Common myeloid progenitor, CD34-positive (primary cell): ENCODE data around the gene DGKG.

ENCODE experiments used
- CTCF ChIA-PET: fragments of 350-600 bp; sonication (Branson Sonifier 250); formaldehyde crosslinking; loops from one replicate; lab custom pipeline; 2021; ENCODE audit warnings: antibody characterized with exemption; lab: Charles Lee
- POLR2A ChIA-PET: fragments of 350-600 bp; sonication (Branson Sonifier 250); formaldehyde crosslinking; loops from one replicate; lab custom pipeline; 2021; ENCODE audit warnings: antibody characterized with exemption; lab: Charles Lee
- DNase-seq, 3 donors: peaks; one replicate each; pipeline versions ENCODE4 v3.0.0 to v3.0.0-alpha.2; 2013
- H3K27ac ChIP-seq, 2 experiments: 1 replicate in 1 of 2; 2 replicates in 1 of 2; pipeline ENCODE4 v1.7.0; 2013; ENCODE audit warnings: inconsistent platforms in 2 of 2, low read length in 2 of 2, mild to moderate bottlenecking in 2 of 2, low read depth in 1 of 2, moderate library complexity in 1 of 2; ENCODE audit not compliant: severe bottlenecking in 2 of 2, insufficient read depth in 1 of 2, poor library complexity in 1 of 2
- H3K27me3 ChIP-seq, 5 experiments: replicated peaks in 2 of 5; 1 replicate in 3 of 5; 2 replicates in 2 of 5; pipeline versions ENCODE4 v1.6.1 to v1.7.0; 2013; ENCODE audit warnings: low read length in 4 of 5, mild to moderate bottlenecking in 2 of 5, moderate library complexity in 2 of 5, inconsistent platforms in 1 of 5; ENCODE audit not compliant: insufficient read depth in 5 of 5, control insufficient read depth in 4 of 5
- H3K36me3 ChIP-seq, 4 experiments: 1 replicate in 2 of 4; 2 replicates in 2 of 4; pipeline versions ENCODE4 v1.6.1 to v1.7.0; 2013; ENCODE audit warnings: low read length in 3 of 4, control low read depth in 1 of 4, mild to moderate bottlenecking in 1 of 4; ENCODE audit not compliant: control insufficient read depth in 4 of 4, insufficient read depth in 4 of 4
- H3K4me1 ChIP-seq, 4 experiments: 1 replicate in 3 of 4; 2 replicates in 1 of 4; pipeline versions ENCODE4 v1.6.1 to v1.7.1; 2013; ENCODE audit warnings: low read length in 3 of 4, mild to moderate bottlenecking in 3 of 4, control low read depth in 1 of 4, inconsistent platforms in 1 of 4, moderate library complexity in 1 of 4; ENCODE audit not compliant: control insufficient read depth in 4 of 4, insufficient read depth in 4 of 4; ENCODE audit errors: control extremely low read depth in 1 of 4
- H3K4me3 ChIP-seq, 7 experiments: 1 replicate in 4 of 7; 2 replicates in 3 of 7; pipeline versions ENCODE4 v1.5.1 to v1.7.0; 2013; ENCODE audit warnings: mild to moderate bottlenecking in 7 of 7, low read length in 6 of 7, moderate library complexity in 6 of 7, inconsistent platforms in 2 of 7, low read depth in 2 of 7, control low read depth in 1 of 7; ENCODE audit not compliant: insufficient read depth in 4 of 7, control insufficient read depth in 1 of 7; ENCODE audit errors: extremely low read depth in 1 of 7
- H3K9me3 ChIP-seq, 5 experiments: 1 replicate in 4 of 5; 2 replicates in 1 of 5; pipeline versions ENCODE4 v1.6.1 to v1.7.1; 2013; ENCODE audit warnings: low read length in 4 of 5, mild to moderate bottlenecking in 2 of 5, inconsistent platforms in 1 of 5, low read depth in 1 of 5, moderate library complexity in 1 of 5; ENCODE audit not compliant: control insufficient read depth in 4 of 5, insufficient read depth in 2 of 5; ENCODE audit errors: control extremely low read depth in 1 of 5
- WGBS: methylation state at CpG from one replicate; pipeline ENCODE4 v1.1.5; 2013; ENCODE audit not compliant: insufficient coverage; 5-methylcytosine and 5-hydroxymethylcytosine counted together

The DGKG gene

GRCh38 chr3:186184021-186184420 is 178.0 kb downstream of the DGKG start:
- no peaks in the 10 kb centered on the region for H3K36me3 ChIP-seq
- no peak overlapping the region for H3K4me3 ChIP-seq
- ChIA-PET POLR2A (interaction anchor here (0.6 kb wide), 1 partner anchor 10 kb away, joined by 4 read pairs; no protein-coding TSS in a partner anchor), CTCF (interaction anchor here (1.1 to 1.8 kb wide), 2 partner anchors 9 kb away, joined by 3 to 5 read pairs; no protein-coding TSS in a partner anchor)
- no peaks in the 10 kb centered on the region for H3K27me3 ChIP-seq
- no peak for DNase-seq
- no CpG with 5 or more reads among the region's 2 CpGs for WGBS
- peaks cover 5 to 30% (median 12%) of the 10 kb centered on the region in 4 experiments for H3K4me1 ChIP-seq
- H3K27ac ChIP-seq: no peak overlapping the region
- no peaks in the 10 kb centered on the region for H3K9me3 ChIP-seq

DNA sequence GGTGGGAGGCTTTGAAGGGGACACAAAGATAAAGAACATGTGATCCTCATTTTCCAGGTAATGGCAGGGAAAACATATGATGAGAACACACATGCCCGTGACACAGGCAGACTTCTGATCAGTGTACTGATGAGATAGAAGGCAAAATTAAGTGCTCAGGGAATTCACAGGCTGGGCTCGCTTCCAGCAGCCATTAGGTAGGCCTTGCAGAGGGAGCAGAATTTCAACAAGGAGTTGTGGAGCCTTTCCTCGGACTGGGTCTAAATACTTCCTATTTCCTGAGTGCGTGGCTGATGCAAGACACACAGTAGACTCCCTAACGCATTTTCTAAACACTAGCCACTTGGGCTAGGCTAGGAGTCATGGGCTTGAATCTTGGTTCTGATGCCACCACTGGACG is 179.2 kb downstream of the DGKG start:
- no peaks in the 10 kb centered on the region for H3K36me3 ChIP-seq
- H3K9me3 ChIP-seq: peaks cover 0 to 3% (median 0%) of the 10 kb centered on the region in 5 experiments
- H3K4me1 ChIP-seq: peaks cover 5 to 30% (median 12%) of the 10 kb centered on the region in 4 experiments
- no peaks in the 10 kb centered on the region for H3K27me3 ChIP-seq
- CTCF ChIA-PET: no interaction called here
- 91% methylated on average over 5 of the region's 6 CpGs for WGBS
- H3K4me3 ChIP-seq: no peak overlapping the region
- POLR2A ChIA-PET: no interaction called here
- no peak overlapping the region for H3K27ac ChIP-seq
- no peak for DNase-seq

GRCh38 chr3:186181901-186182300 is 180.1 kb downstream of the DGKG start:
- no peak for DNase-seq
- CTCF ChIA-PET: interaction anchor here (0.6 to 0.7 kb wide), 2 partner anchors 72 to 169 kb away, joined by 3 read pairs; no protein-coding TSS in a partner anchor
- no peaks in the 10 kb centered on the region for H3K36me3 ChIP-seq
- 100% methylated on average over 2 of the region's 2 CpGs for WGBS
- no peak overlapping the region for H3K27ac ChIP-seq
- no peak overlapping the region for H3K4me3 ChIP-seq
- H3K9me3 ChIP-seq: peaks cover 0 to 3% (median 0%) of the 10 kb centered on the region in 5 experiments
- peaks cover 5 to 30% (median 12%) of the 10 kb centered on the region in 4 experiments for H3K4me1 ChIP-seq
- H3K27me3 ChIP-seq: no peaks in the 10 kb centered on the region
- POLR2A ChIA-PET: no interaction called here

- H3K36me3 ChIP-seq: no peaks in the 10 kb centered on the region
- CTCF ChIA-PET: interaction anchor here (1.0 to 1.3 kb wide), 2 partner anchors 10 to 62 kb away, joined by 3 read pairs; no protein-coding TSS in a partner anchor
- peaks cover 0 to 3% (median 0%) of the 10 kb centered on the region in 5 experiments for H3K9me3 ChIP-seq
- POLR2A ChIA-PET: no interaction called here
- no peak for DNase-seq
- H3K27me3 ChIP-seq: no peaks in the 10 kb centered on the region
- WGBS: 92% methylated on average over 5 of the region's 6 CpGs
- H3K27ac ChIP-seq: no peak overlapping the region
- H3K4me3 ChIP-seq: no peak overlapping the region
- peaks cover 5 to 26% (median 12%) of the 10 kb centered on the region in 4 experiments for H3K4me1 ChIP-seq
These were observed 181.0 kb downstream of the DGKG start for GRCh38 chr3:186180891-186181481.

- H3K27ac ChIP-seq: no peak overlapping the region
- ChIA-PET CTCF (interaction anchor here (0.8 to 1.3 kb wide), 2 partner anchors 11 to 61 kb away, joined by 3 read pairs; no protein-coding TSS in a partner anchor), POLR2A (no interaction called here)
- H3K27me3 ChIP-seq: no peaks in the 10 kb centered on the region
- 93% methylated on average over 5 of the region's 5 CpGs for WGBS
- H3K4me3 ChIP-seq: no peak overlapping the region
- H3K9me3 ChIP-seq: peaks cover 0 to 3% (median 0%) of the 10 kb centered on the region in 5 experiments
- H3K4me1 ChIP-seq: peaks cover 2 to 19% (median 6%) of the 10 kb centered on the region in 4 experiments
- no peak for DNase-seq
- no peaks in the 10 kb centered on the region for H3K36me3 ChIP-seq
These were observed 181.9 kb downstream of the DGKG start for GRCh38 chr3:186180151-186180550.

DNA sequence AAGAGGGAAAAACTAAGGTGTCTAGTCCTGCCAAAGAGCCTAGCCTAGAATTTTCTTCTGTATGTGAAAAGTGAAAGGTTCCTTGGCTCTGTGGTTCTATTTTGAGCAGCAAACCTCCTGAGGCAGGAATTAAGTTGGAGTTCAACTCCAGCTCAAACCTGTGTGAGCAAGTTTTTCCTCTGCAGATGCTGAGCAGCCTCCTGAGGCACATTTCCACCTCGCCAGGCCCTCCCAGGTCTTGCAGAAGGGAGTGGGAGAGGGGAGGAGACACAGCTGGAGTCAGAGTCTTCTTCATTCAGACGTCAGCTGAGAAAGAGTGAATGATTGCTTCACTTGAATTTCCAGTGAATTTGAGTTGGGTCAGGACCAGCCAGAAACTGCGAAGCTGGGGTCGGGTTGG is 183.6 kb downstream of the DGKG start:
- Histone ChIP-seq H3K27ac (no peak overlapping the region), H3K4me1 (peaks cover 0 to 6% (median 0%) of the 10 kb centered on the region in 4 experiments), H3K36me3 (no peaks in the 10 kb centered on the region), H3K4me3 (no peak overlapping the region), H3K27me3 (no peaks in the 10 kb centered on the region), H3K9me3 (peaks cover 0 to 3% (median 0%) of the 10 kb centered on the region in 5 experiments)
- no peak for DNase-seq
- CTCF ChIA-PET: no interaction called here
- POLR2A ChIA-PET: no interaction called here
- WGBS: 100% methylated on average over 3 of the region's 4 CpGs

DNA sequence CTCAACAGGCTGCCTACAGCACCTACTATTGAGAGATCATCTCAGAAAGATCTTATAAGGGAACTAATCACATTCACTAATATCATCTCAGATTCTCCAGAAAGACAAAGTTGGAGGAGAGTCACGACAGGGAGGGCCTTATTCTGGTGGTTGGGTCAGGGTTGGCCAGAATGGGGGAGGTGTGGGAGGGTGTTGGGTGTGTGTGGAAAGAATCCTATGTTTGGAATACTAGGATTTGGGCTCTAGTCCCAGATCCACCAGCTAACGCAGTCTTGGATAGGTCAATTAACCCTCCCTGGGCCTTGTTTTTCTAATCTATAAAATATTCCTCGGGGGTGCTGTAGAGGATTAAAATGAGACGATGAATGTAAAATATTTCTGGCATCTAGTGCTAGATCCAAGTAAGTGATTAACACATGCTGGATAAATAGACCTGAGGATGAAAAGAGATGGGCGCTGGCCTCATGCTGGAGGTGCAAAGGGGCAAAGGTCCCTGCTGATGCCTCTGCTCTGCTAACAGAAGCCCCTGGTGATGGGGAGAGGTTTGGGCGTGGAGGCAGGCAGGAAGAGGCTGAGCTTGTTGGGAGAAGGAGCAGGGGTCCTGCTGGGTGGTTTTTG is 185.6 kb downstream of the DGKG start:
- WGBS: 100% methylated on average over 6 of the region's 6 CpGs
- H3K27me3 ChIP-seq: no peaks in the 10 kb centered on the region
- H3K4me1 ChIP-seq: peaks cover 0 to 2% (median 0%) of the 10 kb centered on the region in 4 experiments
- ChIA-PET POLR2A (no interaction called here), CTCF (interaction anchor here (2.0 kb wide), 1 partner anchor 11 kb away, joined by 7 read pairs; no protein-coding TSS in a partner anchor)
- peaks cover 0 to 3% (median 0%) of the 10 kb centered on the region in 5 experiments for H3K9me3 ChIP-seq
- H3K36me3 ChIP-seq: peaks cover 0 to 2% (median 0%) of the 10 kb centered on the region in 4 experiments
- H3K27ac ChIP-seq: no peak overlapping the region
- no peak overlapping the region for H3K4me3 ChIP-seq
- no peak for DNase-seq
